Heart left ventricle (tissue), 16 donors: Measurements from ENCODE around the gene TPRX1. TPM values are rescaled to one million over a fixed set of nuclear protein-coding genes. Genes with fewer than 3 reads are reported as not detected.

Experiments
- ATAC-seq, 4 donors: fragments of 200-7000 bp; cut with Tn5 transposase; one replicate each; pipeline ENCODE4 v1.9.1; 2020 to 2022; ENCODE audit warnings: moderate library complexity in 4 of 4, mild to moderate bottlenecking in 3 of 4, moderate number of reproducible peaks in 1 of 4
- DNase-seq, 5 donors: peaks; one replicate each; pipeline ENCODE4 v3.0.0-alpha.2; 2020
- H3K27ac ChIP-seq, 12 donors: fragments of 200-600 bp; sonication (generic) in 4 of 12; one replicate each; pipeline versions ENCODE4 v1.5.0 to v1.8.0; 2016 to 2022; ENCODE audit warnings: mild to moderate bottlenecking in 2 of 12
- H3K27me3 ChIP-seq, 9 donors: fragments of 200-600 bp; sonication (generic) in 2 of 9; one replicate each; pipeline versions ENCODE4 v1.5.1 to v1.8.0; 2016 to 2022; ENCODE audit warnings: mild to moderate bottlenecking in 3 of 9
- H3K36me3 ChIP-seq, 9 donors: fragments of 200-600 bp; sonication (generic) in 2 of 9; one replicate each; pipeline versions ENCODE4 v1.5.0 to v1.8.0; 2018 to 2022; ENCODE audit warnings: mild to moderate bottlenecking in 2 of 9
- H3K4me1 ChIP-seq, 12 donors: fragments of 200-600 bp; sonication (generic) in 4 of 12; one replicate each; pipeline versions ENCODE4 v1.5.0 to v1.8.0; 2016 to 2022; ENCODE audit warnings: mild to moderate bottlenecking in 3 of 12
- H3K4me3 ChIP-seq, 12 donors: fragments of 200-600 bp; sonication (generic) in 4 of 12; one replicate each; pipeline versions ENCODE4 v1.5.0 to v1.8.0; 2017 to 2022; ENCODE audit warnings: mild to moderate bottlenecking in 9 of 12, moderate library complexity in 4 of 12
- H3K9me3 ChIP-seq, 12 donors: fragments of 200-600 bp; sonication (generic) in 4 of 12; one replicate each; pipeline versions ENCODE4 v1.5.0 to v1.8.0; 2016 to 2022; ENCODE audit warnings: mild to moderate bottlenecking in 1 of 12
- CTCF ChIP-seq, 12 donors: fragments of 200-600 bp; sonication (generic) in 4 of 12; IDR thresholded peaks; one replicate each; pipeline versions ENCODE4 v1.5.0 to v1.8.0; 2018 to 2022; ENCODE audit warnings: antibody characterized with exemption in 12 of 12, mild to moderate bottlenecking in 5 of 12
- POLR2A ChIP-seq, 2 donors: fragments of 450-650 bp; IDR thresholded peaks; one replicate each; pipeline ENCODE4 v1.6.1; 2017; ENCODE audit warnings: antibody characterized with exemption in 2 of 2, mild to moderate bottlenecking in 2 of 2, moderate library complexity in 2 of 2
- WGBS, 4 donors: extraction: QIAGEN DNeasy Blood & Tissue Kit in 2 of 4; methylation state at CpG; one replicate each; pipeline versions ENCODE4 v1.1.5 to v1.1.7; 2013 to 2018; 5-methylcytosine and 5-hydroxymethylcytosine counted together
- intact Hi-C, 10 donors: fragments of 100-400 bp; cut with DNase I; formaldehyde crosslinking; loops; one replicate each; pipeline versions ENCODE4 v1.11.1 to v1.14.2; 2022
- polyA plus RNA-seq, 2 donors: library from polyadenylated mRNA; stranded (reverse); fragments of 200-250 nt; gene quantifications; one replicate each; pipeline ENCODE4 v1.2.3, GENCODE V29; 2013
- total RNA-seq, 9 donors: library from RNA; depleted of rRNA in 2 of 9; stranded (reverse); fragments of >200 nt in 2 of 9; fragmentation: NEBNext Ultra II Directional in 3 of 9; extraction: Animal tissue kit (Norgen Biotek cat#: 25700) in 3 of 9; gene quantifications; one replicate each; pipeline versions ENCODE4 v1.1.0 to v1.2.4, GENCODE V29; 2016 to 2023
- donor health status: ischemic (EF 13 %, LVEDD 7.1; RV severe dilation, severe dysfunction).
- donor health status: healthy with polysubstance abuse.
- donor health status: DM: no; HTN: yes; CAD: no.
- donor health status: DM: no; HTN: no; CAD: no.
- donor health status: ischemic (EF 25% LVEDD 6.9; RV normal size, moderate dysfunction).
- donor health status: ischemic (EF 25% LVEDD 5.7; RV mildly dilated, moderate dysfunction).
- donor health status: healthy.
- donor health status: DM: yes; HTN: yes; CAD: no.
- donor health status: ischemic (EF 35%, LVEDD 5.7; RV mildly dilated, moderate dysfunction).
- donor health status: nonischemic (EF 11% LVEDD 7.7; RV severe dilation, severe dysfunction).
- donor health status: DM: yes; HTN: yes; CAD: no.
- donor health status: PGD.
- donor health status: ischemic (EF 29% LVEDD 5.4; RV normal size, mild dysfunction).
- donor health status: nonischemic (EF 23%, LVEDD 6.1; RV moderate dilation, normal function).

TPRX1 gene
- total and polyA plus RNA-seq, 11 donors: not detected

- ATAC-seq: peak in 1 of 4 donors; percentile 8
- no peak overlapping the region for H3K4me3 ChIP-seq
- intact Hi-C loops: no loop called here
- no peaks in the 10 kb centered on the region for H3K4me1 ChIP-seq
- no peak for DNase-seq
- peaks cover 0 to 94% (median 85%) of the 10 kb centered on the region in 9 donors for H3K36me3 ChIP-seq
- no peak for TF ChIP-seq CTCF (IDR thresholded peaks at IDR 0.05)
- no peak for TF ChIP-seq POLR2A (IDR thresholded peaks at IDR 0.05)
- 86 to 94% (median 93%) methylated on average over 11 to 28 of the region's 28 CpGs for WGBS, 4 donors
- H3K9me3 ChIP-seq: peaks cover 0 to 5% (median 0%) of the 10 kb centered on the region in 12 donors
- no peak overlapping the region for H3K27ac ChIP-seq
- no peaks in the 10 kb centered on the region for H3K27me3 ChIP-seq
Measured at GRCh38 chr19:47755762-47756626, 48.4 kb downstream of the TPRX1 start.

GRCh38 chr19:47755065-47755761 lies 49.1 kb downstream of the TPRX1 start:
- intact Hi-C loops: no loop called here
- no peaks in the 10 kb centered on the region for H3K27me3 ChIP-seq
- WGBS, 4 donors: 87 to 96% (median 92%) methylated on average over 22 to 36 of the region's 36 CpGs
- no peak for ATAC-seq
- H3K36me3 ChIP-seq: peaks cover 0 to 100% (median 93%) of the 10 kb centered on the region in 9 donors
- DNase-seq: no peak
- peaks cover 0 to 5% (median 0%) of the 10 kb centered on the region in 12 donors for H3K9me3 ChIP-seq
- TF ChIP-seq POLR2A (IDR thresholded peaks at IDR 0.05) (no peak), CTCF (IDR thresholded peaks at IDR 0.05) (no peak)
- no peak overlapping the region for H3K4me3 ChIP-seq
- H3K4me1 ChIP-seq: no peaks in the 10 kb centered on the region
- no peak overlapping the region for H3K27ac ChIP-seq

GRCh38 chr19:47754206-47755064 lies 49.9 kb downstream of the TPRX1 start:
- TF ChIP-seq POLR2A (IDR thresholded peaks at IDR 0.05): no peak
- no peak for TF ChIP-seq CTCF (IDR thresholded peaks at IDR 0.05)
- peaks cover 0 to 5% (median 0%) of the 10 kb centered on the region in 12 donors for H3K9me3 ChIP-seq
- DNase-seq: no peak
- no peaks in the 10 kb centered on the region for H3K27me3 ChIP-seq
- H3K27ac ChIP-seq: no peak overlapping the region
- no peak overlapping the region for H3K4me3 ChIP-seq
- 84 to 96% (median 93%) methylated on average over 37 of the region's 37 CpGs for WGBS, 4 donors
- intact Hi-C loops: no loop called here
- H3K36me3 ChIP-seq: peaks cover 0 to 100% (median 100%) of the 10 kb centered on the region in 9 donors
- ATAC-seq: no peak
- H3K4me1 ChIP-seq: peaks cover 0 to under 1% (median 0%) of the 10 kb centered on the region in 12 donors
